COLO668 (cell line): ENCODE data around the gene PCED1B.
A peak's percentile ranks its signal among the peaks of the same experiment; 100 is the strongest.

Experiments used
- DNase-seq: peaks from one replicate; lab custom pipeline; 2025; ENCODE audit not compliant: unreplicated experiment; lab: John Stamatoyannopoulos, UW

The PCED1B gene

GRCh38 chr12:47067176-47067575 is 12.2 kb upstream of the PCED1B start:
- DNase-seq = no peak

GRCh38 chr12:47067771-47068431 is 11.5 kb upstream of the PCED1B start:
- no peak for DNase-seq

GRCh38 chr12:47068539-47068938 is 10.9 kb upstream of the PCED1B start:
- DNase-seq = no peak

GRCh38 chr12:47070310-47070709 is 9.1 kb upstream of the PCED1B start:
- no peak for DNase-seq

- DNase-seq = no peak
Measured at GRCh38 chr12:47071241-47071852, 8.1 kb upstream of the PCED1B start.

- no peak for DNase-seq
Measured at GRCh38 chr12:47073951-47074350, 5.5 kb upstream of the PCED1B start.

GRCh38 chr12:47074757-47075156 is 4.7 kb upstream of the PCED1B start:
- DNase-seq = no peak

GRCh38 chr12:47075192-47076084 is 4.0 kb upstream of the PCED1B start:
- no peak for DNase-seq

- no peak for DNase-seq
Measured at GRCh38 chr12:47077206-47078085, 2.0 kb upstream of the PCED1B start.

- DNase-seq = no peak
Measured at GRCh38 chr12:47078086-47078395, 1.4 kb upstream of the PCED1B start.

- DNase-seq = peak; percentile 44
Measured at GRCh38 chr12:47078733-47079467, 521 bp upstream of the PCED1B start.

- peak; percentile 30 for DNase-seq
Measured at GRCh38 chr12:47079981-47080724, 732 bp downstream of the PCED1B start.

- peak; percentile 62 for DNase-seq
Measured at GRCh38 chr12:47080725-47081502, 1.5 kb downstream of the PCED1B start.

- no peak for DNase-seq
Measured at GRCh38 chr12:47082283-47082682, 2.9 kb downstream of the PCED1B start.

GRCh38 chr12:47082796-47083621 is 3.6 kb downstream of the PCED1B start:
- no peak for DNase-seq

- no peak for DNase-seq
Measured at GRCh38 chr12:47084172-47084571, 4.8 kb downstream of the PCED1B start.

- DNase-seq = peak; percentile 23
Measured at GRCh38 chr12:47085815-47086252, 6.4 kb downstream of the PCED1B start.

GRCh38 chr12:47087088-47087688 is 7.8 kb downstream of the PCED1B start:
- peak; percentile 3 for DNase-seq
